ENCODE results near the gene USP6NL.

DNA sequence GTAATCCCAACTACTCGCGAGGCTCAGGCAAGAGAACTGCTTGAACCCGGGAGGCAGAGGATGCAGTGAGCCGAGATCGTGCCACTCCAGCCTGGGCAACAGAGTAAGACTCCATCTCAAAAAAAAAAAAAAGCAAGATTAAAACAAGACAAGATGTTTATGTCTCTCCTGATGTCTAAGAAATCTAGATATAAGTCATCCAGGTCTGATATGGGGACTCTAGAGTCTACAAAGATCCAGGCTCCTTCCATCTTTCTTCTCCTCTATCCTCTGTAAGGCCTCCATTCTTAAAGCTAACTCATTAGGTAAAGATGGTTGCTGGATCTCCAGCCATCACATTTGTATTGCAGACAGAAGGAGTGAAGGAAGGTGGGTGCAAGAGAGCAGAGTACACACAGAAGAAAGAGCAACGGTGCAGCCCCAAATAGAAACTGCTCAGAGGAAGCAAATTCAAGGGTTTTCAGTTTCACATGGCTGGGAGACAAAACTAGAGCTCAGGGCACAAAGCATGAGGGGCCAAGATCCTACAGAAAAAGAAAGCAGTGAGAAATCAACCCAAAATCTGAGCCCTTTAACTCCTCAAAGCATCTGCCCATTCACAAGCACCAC is 57.6 kb downstream of the USP6NL start:
- no peak for TF ChIP-seq EZH2 (IDR thresholded peaks at IDR 0.05; ENCODE audit: low read length)
- TF ChIP-seq, protein P1, sequence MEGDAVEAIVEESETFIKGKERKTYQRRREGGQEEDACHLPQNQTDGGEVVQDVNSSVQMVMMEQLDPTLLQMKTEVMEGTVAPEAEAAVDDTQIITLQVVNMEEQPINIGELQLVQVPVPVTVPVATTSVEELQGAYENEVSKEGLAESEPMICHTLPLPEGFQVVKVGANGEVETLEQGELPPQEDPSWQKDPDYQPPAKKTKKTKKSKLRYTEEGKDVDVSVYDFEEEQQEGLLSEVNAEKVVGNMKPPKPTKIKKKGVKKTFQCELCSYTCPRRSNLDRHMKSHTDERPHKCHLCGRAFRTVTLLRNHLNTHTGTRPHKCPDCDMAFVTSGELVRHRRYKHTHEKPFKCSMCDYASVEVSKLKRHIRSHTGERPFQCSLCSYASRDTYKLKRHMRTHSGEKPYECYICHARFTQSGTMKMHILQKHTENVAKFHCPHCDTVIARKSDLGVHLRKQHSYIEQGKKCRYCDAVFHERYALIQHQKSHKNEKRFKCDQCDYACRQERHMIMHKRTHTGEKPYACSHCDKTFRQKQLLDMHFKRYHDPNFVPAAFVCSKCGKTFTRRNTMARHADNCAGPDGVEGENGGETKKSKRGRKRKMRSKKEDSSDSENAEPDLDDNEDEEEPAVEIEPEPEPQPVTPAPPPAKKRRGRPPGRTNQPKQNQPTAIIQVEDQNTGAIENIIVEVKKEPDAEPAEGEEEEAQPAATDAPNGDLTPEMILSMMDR (optimal IDR thresholded peaks at IDR 0.05 in 1 of 3, IDR thresholded peaks at IDR 0.05 in 1 of 3, conservative IDR thresholded peaks at IDR 0.05 in 1 of 3; ENCODE audit: extremely low read depth in 1 of 3, insufficient read depth in 2 of 3, low read length in 3 of 3), result no peak
